ENCODE results near the gene OCRL.

OCRL gene

GRCh38 chrX:129522184-129523078 is 17.6 kb upstream of the OCRL start:
- Mint-ChIP-seq H3K36me3 (ENCODE audit: low read depth) (peaks cover 7% of the 10 kb centered on the region), H3K4me3 (peak overlapping the region; percentile 96 to 99 (median 98)), H3K27ac (peak overlapping the region; percentile 98 to 100 (median 99)), H3K27me3 (ENCODE audit: low read depth) (no peaks in the 10 kb centered on the region), H3K4me1 (peaks cover 38% of the 10 kb centered on the region), H3K9me3 (no peaks in the 10 kb centered on the region)
- peak; percentile 23 to 45 (median 33) for TF ChIP-seq CTCF (IDR thresholded peaks at IDR 0.05; ENCODE audit: unreplicated experiment in 3 of 3)

DNA sequence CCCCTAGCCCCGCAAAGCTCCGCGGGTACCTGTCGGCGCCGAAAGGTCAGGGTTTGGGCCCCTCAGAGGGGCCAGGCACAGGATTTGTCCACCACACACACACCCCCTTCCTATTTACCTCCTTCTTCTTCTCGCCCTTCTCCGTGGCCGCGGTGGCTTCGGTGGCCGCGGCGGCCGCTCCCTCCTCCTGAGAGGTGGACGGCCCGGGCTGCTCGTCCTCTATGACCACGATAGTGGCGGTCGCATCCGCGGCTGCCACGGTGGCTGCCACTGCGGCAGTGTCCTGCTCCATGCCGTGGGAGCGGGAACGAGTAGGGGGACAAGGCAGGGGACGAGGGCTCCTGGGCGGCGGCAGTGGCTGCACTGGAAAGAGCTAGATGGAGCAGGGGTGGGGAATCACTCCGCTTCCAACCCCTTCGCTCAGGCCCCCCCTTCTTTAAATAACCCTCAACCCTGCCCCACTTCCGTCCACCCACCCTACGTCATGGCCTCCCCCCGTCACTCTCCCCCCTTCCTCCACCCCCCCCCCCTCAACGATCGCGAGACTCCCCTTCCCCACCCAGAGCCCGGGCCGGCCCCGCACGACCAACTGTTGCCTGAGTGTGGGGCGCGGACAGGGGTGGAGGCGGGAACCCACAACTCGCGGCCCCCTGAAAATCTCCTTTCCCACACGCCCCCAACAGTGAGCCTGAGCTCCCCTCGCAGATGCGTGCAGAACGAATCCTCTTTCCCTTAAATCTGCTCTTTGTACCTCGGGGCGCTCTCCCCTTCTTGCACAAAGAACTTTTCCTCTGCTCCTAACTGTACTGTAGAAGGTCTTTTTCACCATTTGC is 16.8 kb upstream of the OCRL start, which contains the start of gene SMARCA1:
SMARCA1 (minus strand) TSS at position 412 of the 833 bp plus-strand sequence; CDS start at position 292, 120 bp downstream.
- peaks cover 7% of the 10 kb centered on the region for H3K36me3 Mint-ChIP-seq (ENCODE audit: low read depth)
- no peaks in the 10 kb centered on the region for H3K27me3 Mint-ChIP-seq (ENCODE audit: low read depth)
- peak within 1 kb of the TSS; percentile 98 to 100 (median 99) for H3K27ac Mint-ChIP-seq
- H3K4me1 Mint-ChIP-seq: peaks cover 32% of the 10 kb centered on the region
- no peaks in the 10 kb centered on the region for H3K9me3 Mint-ChIP-seq
- no peak for TF ChIP-seq CTCF (IDR thresholded peaks at IDR 0.05; ENCODE audit: unreplicated experiment in 3 of 3)
- peak within 1 kb of the TSS; percentile 96 to 99 (median 98) for H3K4me3 Mint-ChIP-seq

GRCh38 chrX:129524250-129524850 is 15.7 kb upstream of the OCRL start:
- no peak for TF ChIP-seq CTCF (IDR thresholded peaks at IDR 0.05; ENCODE audit: unreplicated experiment in 3 of 3)
- peaks cover 24% of the 10 kb centered on the region for H3K4me1 Mint-ChIP-seq
- peak overlapping the region; percentile 98 to 100 (median 99) for H3K27ac Mint-ChIP-seq
- H3K9me3 Mint-ChIP-seq: no peaks in the 10 kb centered on the region
- H3K36me3 Mint-ChIP-seq (ENCODE audit: low read depth): peaks cover 4% of the 10 kb centered on the region
- peak overlapping the region; percentile 93 to 99 (median 94) for H3K4me3 Mint-ChIP-seq
- no peaks in the 10 kb centered on the region for H3K27me3 Mint-ChIP-seq (ENCODE audit: low read depth)

DNA sequence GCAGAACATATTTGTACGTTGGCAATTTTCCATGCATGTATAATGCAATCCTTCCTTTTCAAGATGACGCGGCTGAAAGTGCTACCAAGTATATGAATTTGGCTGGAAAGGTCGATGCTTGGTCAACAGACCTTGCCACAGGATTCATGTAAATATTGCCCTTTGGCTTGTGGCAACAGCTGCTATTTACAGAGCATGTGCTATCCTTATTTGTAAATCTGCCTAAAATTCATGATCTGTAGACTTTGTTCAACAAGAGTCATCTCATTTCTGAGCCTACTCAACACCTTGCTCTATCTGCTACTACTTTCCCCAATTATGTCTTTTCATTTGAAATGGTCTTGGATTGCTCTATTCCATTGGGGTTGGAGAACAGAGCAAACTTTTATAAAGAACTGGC is 14.9 kb upstream of the OCRL start:
- no peaks in the 10 kb centered on the region for H3K27me3 Mint-ChIP-seq (ENCODE audit: low read depth)
- H3K9me3 Mint-ChIP-seq: no peaks in the 10 kb centered on the region
- H3K4me1 Mint-ChIP-seq: peaks cover 22% of the 10 kb centered on the region
- peak overlapping the region; percentile 53 to 71 (median 62) for H3K4me3 Mint-ChIP-seq
- peak overlapping the region; percentile 70 to 98 (median 79) for H3K27ac Mint-ChIP-seq
- no peak for TF ChIP-seq CTCF (IDR thresholded peaks at IDR 0.05; ENCODE audit: unreplicated experiment in 3 of 3)
- H3K36me3 Mint-ChIP-seq (ENCODE audit: low read depth): peaks cover under 1% of the 10 kb centered on the region

- H3K4me1 Mint-ChIP-seq: peaks cover 15% of the 10 kb centered on the region
- H3K36me3 Mint-ChIP-seq (ENCODE audit: low read depth): no peaks in the 10 kb centered on the region
- no peak for TF ChIP-seq CTCF (IDR thresholded peaks at IDR 0.05; ENCODE audit: unreplicated experiment in 3 of 3)
- H3K4me3 Mint-ChIP-seq: no peak overlapping the region
- H3K27ac Mint-ChIP-seq: no peak overlapping the region
- H3K9me3 Mint-ChIP-seq: no peaks in the 10 kb centered on the region
- peaks cover 4% of the 10 kb centered on the region for H3K27me3 Mint-ChIP-seq (ENCODE audit: low read depth)
Observed at GRCh38 chrX:129525896-129526295, 14.2 kb upstream of the OCRL start.

Measured in nephron (organoid).